ENCODE results near the gene PLXDC1.
"Not testable (repeated sequence)": the region's sequence is repeated elsewhere in the genome, so short reads cannot be mapped to it uniquely, and the experiment has no call there.

The PLXDC1 gene

GRCh38 chr17:39181303-39181702 lies 29.9 kb upstream of the PLXDC1 start:
- no peak for DNase-seq

- no peak for DNase-seq
Measured at GRCh38 chr17:39178536-39178935, 27.1 kb upstream of the PLXDC1 start.

- DNase-seq, result no peak
Measured at GRCh38 chr17:39177256-39177655, 25.8 kb upstream of the PLXDC1 start.

- no peak for DNase-seq
Measured at GRCh38 chr17:39175695-39176093, 24.3 kb upstream of the PLXDC1 start.

GRCh38 chr17:39174920-39175694 lies 23.7 kb upstream of the PLXDC1 start:
- DNase-seq, result peak in 7 of 14 donors; percentile 14 to 67 (median 38)

- DNase-seq, result no peak
Measured at GRCh38 chr17:39173526-39174274, 22.3 kb upstream of the PLXDC1 start.

- DNase-seq, result no peak
Measured at GRCh38 chr17:39173080-39173479, 21.6 kb upstream of the PLXDC1 start.

GRCh38 chr17:39171933-39172332 lies 20.5 kb upstream of the PLXDC1 start:
- DNase-seq, result no peak

GRCh38 chr17:39170558-39170957 lies 19.1 kb upstream of the PLXDC1 start:
- DNase-seq, result no peak

- no peak for DNase-seq
Measured at GRCh38 chr17:39170109-39170508, 18.7 kb upstream of the PLXDC1 start.

GRCh38 chr17:39169518-39169917 lies 18.1 kb upstream of the PLXDC1 start:
- no peak for DNase-seq

- DNase-seq, result no peak
Measured at GRCh38 chr17:39169101-39169500, 17.7 kb upstream of the PLXDC1 start.

- not testable (repeated sequence) for DNase-seq
Measured at GRCh38 chr17:39168503-39168902, 17.1 kb upstream of the PLXDC1 start.

- DNase-seq, result peak in 3 of 14 donors; percentile 37 to 50 (median 40)
Measured at GRCh38 chr17:39167476-39167875, 16.0 kb upstream of the PLXDC1 start.

- DNase-seq, result no peak
Measured at GRCh38 chr17:39166437-39167335, 15.2 kb upstream of the PLXDC1 start.

GRCh38 chr17:39165841-39166349 lies 14.5 kb upstream of the PLXDC1 start, which contains the start of gene ARL5C:
Gene ARL5C (minus strand): TSS chr17:39166161. CDS start chr17:39165760, 401 bp downstream.
- DNase-seq, result no peak

- no peak for DNase-seq
Measured at GRCh38 chr17:39165178-39165840, 13.9 kb upstream of the PLXDC1 start.

- DNase-seq, result peak in 12 of 14 donors; percentile 26 to 76 (median 62)
Measured at GRCh38 chr17:39164675-39165143, 13.3 kb upstream of the PLXDC1 start.

GRCh38 chr17:39161962-39162361 lies 10.5 kb upstream of the PLXDC1 start:
- no peak for DNase-seq

GRCh38 chr17:39158623-39159022 lies 7.2 kb upstream of the PLXDC1 start:
- no peak for DNase-seq

- no peak for DNase-seq
Measured at GRCh38 chr17:39156491-39156890, 5.1 kb upstream of the PLXDC1 start.

GRCh38 chr17:39155654-39156053 lies 4.2 kb upstream of the PLXDC1 start:
- DNase-seq, result no peak
